PC-9 (cell line): ENCODE results near the gene CDT1. TPM values are rescaled to one million over a fixed set of nuclear protein-coding genes. Genes with fewer than 3 reads are reported as not detected.

ENCODE experiments used
- BruUV-seq: library from RNA; stranded (reverse); fragments of 400-500 nt; replicated peaks from 2 replicates; lab custom pipeline; 2021; lab: Mats Ljungman, UMichigan
- CTCF ChIA-PET: fragments of 300-600 bp; sonication (Branson Sonifier 250); formaldehyde crosslinking; loops from one replicate; lab custom pipeline; 2022; ENCODE audit warnings: antibody characterized with exemption; lab: Charles Lee
- POLR2A ChIA-PET: fragments of 300-600 bp; sonication (Branson Sonifier 250); formaldehyde crosslinking; loops from one replicate; lab custom pipeline; 2022; ENCODE audit warnings: antibody characterized with exemption; ENCODE audit not compliant: unreplicated experiment; lab: Charles Lee
- DNase-seq, 2 experiments: peaks; one replicate each; pipeline versions ENCODE4 v3.0.0 to v3.0.0-alpha.2; 2015 to 2022; ENCODE audit warnings: mixed read lengths in 1 of 2
- H2AFZ ChIP-seq: fragments of 200-600 bp; sonication (generic); 2 replicates; pipeline ENCODE4 v1.8.1; 2017; ENCODE audit warnings: antibody characterized with exemption
- H3F3A ChIP-seq: fragments of 200-600 bp; sonication (generic); 2 replicates; pipeline ENCODE4 v1.8.1; 2017; ENCODE audit warnings: antibody characterized with exemption, mild to moderate bottlenecking, low read depth; ENCODE audit not compliant: insufficient read depth
- H3K27ac ChIP-seq: fragments of 200-600 bp; sonication (generic); 2 replicates; pipeline ENCODE4 v1.6.1; 2016; ENCODE audit warnings: mixed run types
- H3K27me3 ChIP-seq: fragments of 200-600 bp; sonication (generic); 2 replicates; pipeline ENCODE4 v1.6.1; 2016; ENCODE audit warnings: low read depth, mixed run types; ENCODE audit not compliant: insufficient read depth
- H3K36me3 ChIP-seq: fragments of 200-600 bp; sonication (generic); 2 replicates; pipeline ENCODE4 v1.6.1; 2016; ENCODE audit warnings: low read depth, mixed run types
- H3K4me1 ChIP-seq: fragments of 200-600 bp; sonication (generic); replicated peaks from 2 replicates; pipeline ENCODE4 v1.6.1; 2016; ENCODE audit warnings: mixed run types; ENCODE audit not compliant: insufficient read depth
- H3K4me2 ChIP-seq: fragments of 200-600 bp; sonication (generic); 2 replicates; pipeline ENCODE4 v1.6.1; 2017; ENCODE audit warnings: mixed run types
- H3K4me3 ChIP-seq: fragments of 200-600 bp; sonication (generic); 2 replicates; pipeline ENCODE4 v1.6.1; 2016; ENCODE audit warnings: mixed run types
- H3K79me2 ChIP-seq: fragments of 200-600 bp; sonication (generic); 2 replicates; pipeline ENCODE4 v1.6.1; 2017; ENCODE audit warnings: low read depth, mixed run types
- H3K9me2 ChIP-seq: fragments of 200-600 bp; sonication (generic); 2 replicates; pipeline ENCODE4 v1.8.1; 2017; ENCODE audit warnings: mild to moderate bottlenecking; ENCODE audit not compliant: insufficient read depth
- H3K9me3 ChIP-seq: fragments of 200-600 bp; sonication (generic); 2 replicates; pipeline ENCODE4 v1.8.1; 2016; ENCODE audit warnings: low read depth; ENCODE audit not compliant: insufficient read depth
- H4K20me1 ChIP-seq: fragments of 200-600 bp; sonication (generic); 2 replicates; pipeline ENCODE4 v1.8.1; 2017; ENCODE audit not compliant: insufficient read depth
- EZH2 ChIP-seq: fragments of 200-600 bp; sonication (generic); IDR thresholded peaks from 2 replicates; pipeline ENCODE4 v1.8.0; 2017; ENCODE audit warnings: antibody characterized with exemption, low read depth
- intact Hi-C: fragments of 100-400 bp; cut with micrococcal nuclease; formaldehyde crosslinking; loops from one replicate; pipeline ENCODE4 v1.10.0; 2022; ENCODE audit not compliant: unreplicated experiment
- total RNA-seq: library from RNA; stranded (reverse); gene quantifications from 2 replicates; pipeline ENCODE4 v1.2.3, GENCODE V29; 2021
- TF ChIP-seq, protein P1 (sequence below): fragments of 200-600 bp; sonication (generic); conservative IDR thresholded peaks from 2 replicates; pipeline ENCODE4 v1.6.1; 2017; ENCODE audit warnings: mixed run types, antibody characterized with exemption, mild to moderate bottlenecking, moderate library complexity

CDT1 gene
- total RNA-seq, 1 experiment from 2014 or later, result 73.2 TPM

GRCh38 chr16:88789594-88789993 lies 14.0 kb upstream of the CDT1 start:
- Histone ChIP-seq H3K27me3 (no peaks in the 10 kb centered on the region), H3K4me2 (no peak overlapping the region), H3K79me2 (no peaks in the 10 kb centered on the region), H3K9me2 (no peaks in the 10 kb centered on the region), H2AFZ (no peak overlapping the region), H4K20me1 (no peaks in the 10 kb centered on the region), H3K36me3 (no peaks in the 10 kb centered on the region), H3K4me1 (no peaks in the 10 kb centered on the region), H3K4me3 (no peak overlapping the region), H3F3A (peaks cover 6% of the 10 kb centered on the region; the same call in 1 of the 2 replicates), H3K27ac (no peak overlapping the region), H3K9me3 (no peaks in the 10 kb centered on the region)
- intact Hi-C loops, result no loop called here
- BruUV-seq, result no TSS peak
- TF ChIP-seq, protein P1, sequence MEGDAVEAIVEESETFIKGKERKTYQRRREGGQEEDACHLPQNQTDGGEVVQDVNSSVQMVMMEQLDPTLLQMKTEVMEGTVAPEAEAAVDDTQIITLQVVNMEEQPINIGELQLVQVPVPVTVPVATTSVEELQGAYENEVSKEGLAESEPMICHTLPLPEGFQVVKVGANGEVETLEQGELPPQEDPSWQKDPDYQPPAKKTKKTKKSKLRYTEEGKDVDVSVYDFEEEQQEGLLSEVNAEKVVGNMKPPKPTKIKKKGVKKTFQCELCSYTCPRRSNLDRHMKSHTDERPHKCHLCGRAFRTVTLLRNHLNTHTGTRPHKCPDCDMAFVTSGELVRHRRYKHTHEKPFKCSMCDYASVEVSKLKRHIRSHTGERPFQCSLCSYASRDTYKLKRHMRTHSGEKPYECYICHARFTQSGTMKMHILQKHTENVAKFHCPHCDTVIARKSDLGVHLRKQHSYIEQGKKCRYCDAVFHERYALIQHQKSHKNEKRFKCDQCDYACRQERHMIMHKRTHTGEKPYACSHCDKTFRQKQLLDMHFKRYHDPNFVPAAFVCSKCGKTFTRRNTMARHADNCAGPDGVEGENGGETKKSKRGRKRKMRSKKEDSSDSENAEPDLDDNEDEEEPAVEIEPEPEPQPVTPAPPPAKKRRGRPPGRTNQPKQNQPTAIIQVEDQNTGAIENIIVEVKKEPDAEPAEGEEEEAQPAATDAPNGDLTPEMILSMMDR, result no peak
- no peak for TF ChIP-seq EZH2
- DNase-seq, result no peak
- CTCF ChIA-PET, result no interaction called here
- POLR2A ChIA-PET, result no interaction called here

DNA sequence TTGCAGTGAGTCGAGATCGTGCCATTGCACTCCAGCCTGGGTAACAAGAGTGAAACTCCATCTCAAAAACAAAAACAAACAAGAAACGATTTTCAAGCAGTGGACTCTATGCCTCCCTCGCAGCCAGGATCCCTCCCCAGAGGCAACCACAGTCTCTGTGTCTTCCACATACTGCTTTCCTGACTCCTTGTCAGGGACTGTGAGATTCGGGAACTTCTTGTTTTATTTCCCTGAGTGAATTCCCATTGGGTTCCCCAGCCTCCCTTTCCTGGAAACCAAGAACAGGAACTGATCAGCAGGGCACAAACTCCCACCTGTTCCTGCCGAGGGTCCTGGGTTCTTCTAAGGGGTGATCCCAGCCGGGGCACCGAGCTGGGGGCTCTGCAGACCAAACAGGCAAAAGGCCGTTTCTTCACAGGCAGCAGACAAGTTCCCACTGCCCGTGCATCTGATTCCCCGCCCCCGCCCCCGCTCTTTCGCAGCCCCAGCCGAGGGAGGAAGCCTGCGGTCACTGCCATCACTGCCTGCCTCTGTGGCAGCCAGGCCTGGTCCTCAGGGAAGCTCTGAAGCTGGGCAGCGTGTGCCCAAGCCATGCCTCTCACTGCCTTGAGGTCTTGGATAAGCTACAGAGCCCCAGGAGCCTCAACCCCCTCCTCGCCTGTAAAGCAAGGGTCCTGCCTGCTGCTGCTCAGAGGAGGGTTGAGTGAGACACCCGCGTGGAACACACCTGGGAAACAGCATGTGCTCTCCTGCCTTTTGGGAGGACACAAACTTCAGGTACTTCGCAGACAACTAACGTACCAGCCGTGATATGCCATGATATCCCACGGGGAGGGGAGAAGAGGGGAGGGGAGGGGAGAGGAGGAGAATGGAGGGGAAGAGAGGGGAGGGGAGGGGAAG lies 13.0 kb upstream of the CDT1 start:
- no peak overlapping the region for H2AFZ ChIP-seq
- ChIA-PET CTCF (no interaction called here), POLR2A (no interaction called here)
- H4K20me1 ChIP-seq, result no peaks in the 10 kb centered on the region
- no peak overlapping the region for H3K4me2 ChIP-seq
- intact Hi-C loops, result no loop called here
- no peaks in the 10 kb centered on the region for H3K9me2 ChIP-seq
- no peaks in the 10 kb centered on the region for H3K4me1 ChIP-seq
- no peaks in the 10 kb centered on the region for H3K27me3 ChIP-seq
- no peaks in the 10 kb centered on the region for H3K36me3 ChIP-seq
- H3F3A ChIP-seq, result peaks cover 6% of the 10 kb centered on the region; the same call in 1 of the 2 replicates
- no TSS peak for BruUV-seq
- no peak overlapping the region for H3K27ac ChIP-seq
- H3K4me3 ChIP-seq, result no peak overlapping the region
- no peaks in the 10 kb centered on the region for H3K79me2 ChIP-seq
- H3K9me3 ChIP-seq, result no peaks in the 10 kb centered on the region
- TF ChIP-seq, protein P1, result no peak
- TF ChIP-seq EZH2, result no peak
- no peak for DNase-seq

GRCh38 chr16:88792078-88792550 lies 11.5 kb upstream of the CDT1 start:
- ChIA-PET POLR2A (no interaction called here), CTCF (no interaction called here)
- Histone ChIP-seq H3K36me3 (no peaks in the 10 kb centered on the region), H3K27ac (no peak overlapping the region), H3K4me2 (no peak overlapping the region), H3K27me3 (no peaks in the 10 kb centered on the region), H4K20me1 (no peaks in the 10 kb centered on the region), H2AFZ (no peak overlapping the region), H3K9me3 (no peaks in the 10 kb centered on the region), H3K4me3 (no peak overlapping the region), H3K9me2 (no peaks in the 10 kb centered on the region), H3F3A (peaks cover 4% of the 10 kb centered on the region; the same call in 1 of the 2 replicates), H3K4me1 (no peaks in the 10 kb centered on the region), H3K79me2 (no peaks in the 10 kb centered on the region)
- no TSS peak for BruUV-seq
- TF ChIP-seq EZH2, result no peak
- TF ChIP-seq, protein P1, result no peak
- intact Hi-C loops, result no loop called here
- DNase-seq, result no peak
